GM12892 (cell line): ENCODE results near the gene OR4K5.

ENCODE experiments used
- POLR2A ChIP-seq: IDR thresholded peaks from 2 replicates; pipeline ENCODE4 v1.6.1; 2011; ENCODE audit warnings: low read depth, low read length, control low read depth
- POLR2AphosphoS5 ChIP-seq: IDR thresholded peaks from 2 replicates; pipeline ENCODE4 v1.6.1; 2011; ENCODE audit warnings: low read depth, low read length, control low read depth
- TAF1 ChIP-seq: IDR thresholded peaks from 2 replicates; pipeline ENCODE4 v1.6.1; 2011; ENCODE audit warnings: low read depth, mild to moderate bottlenecking, control low read depth, low read length, borderline replicate concordance

- TF ChIP-seq POLR2A: no peak
- TF ChIP-seq POLR2AphosphoS5: no peak
- TF ChIP-seq TAF1: no peak
These were observed 25.1 kb upstream of the OR4K5 start for GRCh38 chr14:19895282-19895681.
